K562 (cell line): ENCODE results near the gene UTP4. TPM values are rescaled to one million over a fixed set of nuclear protein-coding genes. Genes with fewer than 3 reads are reported as not detected.

ENCODE experiments used
- ATAC-seq: fragments of 200-7000 bp; cut with Tn5 transposase; 3 replicates; pipeline ENCODE4 v1.9.1; 2020; ENCODE audit warnings: moderate library complexity
- BruUV-seq: library from RNA; stranded (reverse); fragments of 400-500 nt; replicated peaks from 2 replicates; lab custom pipeline; 2021; lab: Mats Ljungman, UMichigan
- CTCF ChIA-PET: fragments of 300-600 bp; formaldehyde crosslinking; extraction: SDS; loops from one replicate; lab custom pipeline; 2021; ENCODE audit warnings: low intra/inter-chr PET ratio; lab: Yijun Ruan, JAX
- POLR2A ChIA-PET: fragments of 300-600, 350-650 bp; sonication (Branson Sonifier 250); formaldehyde crosslinking; extraction: SDS; loops from one replicate; lab custom pipeline; 2021; ENCODE audit warnings: antibody characterized with exemption, inconsistent platforms; lab: Yijun Ruan, JAX
- DNase-seq, 4 experiments: peaks; one replicate each; pipeline versions ENCODE4 v3.0.0 to v3.0.0-alpha.2; 2011 to 2018; ENCODE audit warnings: low spot score in 3 of 4, mixed read lengths in 3 of 4; ENCODE audit errors: extremely low read depth in 1 of 4
- FAIRE-seq: peaks from 2 replicates; lab custom pipeline; 2011; peaks lifted over from hg19 to GRCh38; lab: Jason Lieb, UNC
- H2AFZ ChIP-seq: 2 replicates; pipeline ENCODE4 v1.6.0; 2011; ENCODE audit warnings: low read depth, low read length, control low read depth, inconsistent platforms
- H3K27ac ChIP-seq: fragments of 200-600 bp; 3 replicates; pipeline ENCODE4 v1.8.0; 2011; ENCODE audit warnings: low read depth, mild to moderate bottlenecking, control low read depth, inconsistent platforms, low read length, moderate library complexity, mixed read lengths; ENCODE audit errors: extremely low read depth
- H3K27me3 ChIP-seq, 2 experiments: fragments of 300-600 bp in 1 of 2; 2 replicates in 1 of 2; 3 replicates in 1 of 2; pipeline versions ENCODE4 v1.6.0 to v1.8.0; 2011; ENCODE audit warnings: inconsistent platforms in 2 of 2, low read length in 2 of 2, mild to moderate bottlenecking in 1 of 2, mixed read lengths in 1 of 2, moderate library complexity in 1 of 2; ENCODE audit not compliant: control insufficient read depth in 2 of 2, insufficient read depth in 2 of 2
- H3K36me3 ChIP-seq: fragments of 300-600 bp; 3 replicates; pipeline ENCODE4 v1.8.0; 2011; ENCODE audit warnings: mild to moderate bottlenecking, low read length, inconsistent platforms; ENCODE audit not compliant: control insufficient read depth, insufficient read depth
- H3K4me1 ChIP-seq, 2 experiments: fragments of 200-600 bp in 1 of 2; replicated peaks in 1 of 2; 2 replicates in 1 of 2; 3 replicates in 1 of 2; pipeline versions ENCODE4 v1.5.1 to v1.8.0; 2011; ENCODE audit warnings: inconsistent platforms in 2 of 2, low read length in 2 of 2, mild to moderate bottlenecking in 1 of 2, mixed read lengths in 1 of 2, moderate library complexity in 1 of 2; ENCODE audit not compliant: control insufficient read depth in 2 of 2, insufficient read depth in 2 of 2
- H3K4me2 ChIP-seq: 2 replicates; pipeline ENCODE4 v1.6.1; 2011; ENCODE audit warnings: low read length, control low read depth, inconsistent platforms, mixed read lengths; ENCODE audit not compliant: insufficient read depth
- H3K4me3 ChIP-seq: fragments of 200-600 bp; sonication (generic), shearing (Covaris generic); 2 replicates; pipeline ENCODE4 v1.5.1; 2016; ENCODE audit warnings: control low read depth, inconsistent platforms
- H3K79me2 ChIP-seq: fragments of 200-600 bp; 3 replicates; pipeline ENCODE4 v1.8.0; 2011; ENCODE audit warnings: low read length, inconsistent platforms; ENCODE audit not compliant: control insufficient read depth, insufficient read depth
- H3K9ac ChIP-seq, 2 experiments: 2 replicates each; pipeline versions ENCODE4 v1.6.0 to v1.6.1; 2011; ENCODE audit warnings: low read depth in 2 of 2, low read length in 2 of 2, control low read depth in 1 of 2, inconsistent platforms in 1 of 2, mild to moderate bottlenecking in 1 of 2, mixed read lengths in 1 of 2; ENCODE audit not compliant: insufficient read depth in 1 of 2
- H3K9me1 ChIP-seq: one replicate; pipeline ENCODE4 v1.6.0; 2011; ENCODE audit warnings: inconsistent platforms, mild to moderate bottlenecking, low read length, moderate library complexity; ENCODE audit not compliant: control insufficient read depth, insufficient read depth
- H3K9me3 ChIP-seq: replicated peaks from 2 replicates; pipeline ENCODE4 v1.5.1; 2011; ENCODE audit warnings: low read depth, low read length, inconsistent platforms; ENCODE audit not compliant: control insufficient read depth, insufficient read depth
- H4K20me1 ChIP-seq: replicated peaks from 2 replicates; pipeline ENCODE4 v1.6.1; 2011; ENCODE audit warnings: low read length, inconsistent platforms, mixed read lengths; ENCODE audit not compliant: control insufficient read depth, insufficient read depth
- BRD4 ChIP-seq: fragments of 200-600 bp; sonication (generic); IDR thresholded peaks from 2 replicates; pipeline ENCODE4 v1.6.1; 2017; ENCODE audit warnings: inconsistent platforms
- NEUROD1 ChIP-seq: fragments of 150-350 bp; IDR thresholded peaks from 2 replicates; pipeline ENCODE4 v1.6.1; 2014; ENCODE audit warnings: borderline replicate concordance, low read length, low read depth; ENCODE audit not compliant: partially characterized antibody
- PML ChIP-seq: IDR thresholded peaks from 2 replicates; pipeline ENCODE4 v1.6.1; 2012; ENCODE audit warnings: low read length, inconsistent platforms
- POLR2AphosphoS2 ChIP-seq: IDR thresholded peaks from 2 replicates; pipeline ENCODE4 v1.6.1; 2012; ENCODE audit warnings: low read length, improper control_type of control experiment
- POLR2AphosphoS5 ChIP-seq: IDR thresholded peaks from 2 replicates; pipeline ENCODE4 v1.6.1; 2011; ENCODE audit warnings: mild to moderate bottlenecking, low read depth, low read length, moderate library complexity; ENCODE audit not compliant: control insufficient read depth, insufficient read depth
- SAFB2 ChIP-seq: fragments of 200-400 bp; formaldehyde crosslinking; IDR thresholded peaks from 2 replicates; pipeline ENCODE4 v1.6.1; 2018; ENCODE audit warnings: borderline replicate concordance, low read length, low read depth, moderate library complexity; ENCODE audit not compliant: severe bottlenecking
- SAP30 ChIP-seq: fragments of 200-600 bp; sonication (generic); IDR thresholded peaks from 2 replicates; pipeline ENCODE4 v1.6.1; 2012; ENCODE audit warnings: borderline replicate concordance, low read depth, mild to moderate bottlenecking, moderate library complexity, low read length, control low read depth, inconsistent platforms; ENCODE audit not compliant: insufficient read depth, poor library complexity, severe bottlenecking
- THRB ChIP-seq: fragments of 450-650 bp; formaldehyde crosslinking; conservative IDR thresholded peaks from 2 replicates; pipeline ENCODE4 v1.4.0; 2022; ENCODE audit warnings: mild to moderate bottlenecking, missing genetic modification characterization
- ZBTB7A ChIP-seq: IDR thresholded peaks from 2 replicates; pipeline ENCODE4 v1.6.1; 2011; ENCODE audit warnings: low read depth, mild to moderate bottlenecking, low read length, moderate library complexity, borderline replicate concordance; ENCODE audit not compliant: control insufficient read depth
- ZBTB9 ChIP-seq: fragments of 450-650 bp; formaldehyde crosslinking; IDR thresholded peaks from 2 replicates; pipeline ENCODE4 v1.4.0; 2020; ENCODE audit warnings: mild to moderate bottlenecking, moderate library complexity
- WGBS: fragments of 100-300 bp; shearing (Covaris generic); methylation state at CpG from one replicate; pipeline ENCODE4 v1.1.6; 2016; ENCODE audit warnings: low coverage, mixed read lengths; ENCODE audit not compliant: insufficient coverage; ENCODE audit errors: missing lambda C conversion rate; 5-methylcytosine and 5-hydroxymethylcytosine counted together
- in situ Hi-C: fragments of 300-500 bp; cut with MboI; formaldehyde crosslinking; loops from 4 replicates; pipeline ENCODE4 v1.15.0; 2018; ENCODE audit warnings: inconsistent platforms, mixed read lengths
- intact Hi-C: fragments of 100-400 bp; cut with micrococcal nuclease; formaldehyde crosslinking; loops from 2 replicates; pipeline ENCODE4 v1.14.2; 2022
- polyA plus RNA-seq, 8 experiments: library from polyadenylated mRNA; depleted of rRNA in 4 of 8; stranded (reverse) in 5 of 8; unstranded in 3 of 8; fragments of >200 nt; fragmentation: Nextera tagmentation in 2 of 8; fragmentation: Illumina TruSeq in 1 of 8; extraction: Ambion mirVana in 2 of 8; extraction: Trizol in 1 of 8; gene quantifications; 2 replicates each; pipeline versions ENCODE4 v1.2.1 to v1.2.3, GENCODE V29; 2011 to 2014; ENCODE audit warnings: inconsistent platforms in 1 of 8, missing spikeins in 1 of 8
- total RNA-seq, 7 experiments: library from RNA; depleted of rRNA in 6 of 7; stranded (reverse); fragments of >200 nt in 6 of 7; fragmentation: Illumina TruSeq in 2 of 7; extraction: Trizol in 2 of 7; gene quantifications; 2 replicates each; pipeline versions ENCODE4 v1.2.1 to v1.2.3, GENCODE V29; 2011 to 2021; ENCODE audit warnings: low replicate concordance in 1 of 7

UTP4 gene
- total and polyA plus RNA-seq, 9 of the 15 experiments (the other 6 are each of a cell fraction or from before 2014, with no cell fraction given) = 46.1 to 203 (median 145) TPM

- Histone ChIP-seq H3K4me3 (no peak overlapping the region), H3K27ac (no peak overlapping the region), H3K9ac (no peak overlapping the region), H3K9me1 (no peaks in the 10 kb centered on the region), H3K9me3 (no peaks in the 10 kb centered on the region), H3K27me3 (no peaks in the 10 kb centered on the region), H3K36me3 (peaks cover 50% of the 10 kb centered on the region), H2AFZ (no peak overlapping the region), H3K4me1 (peaks cover 7 to 9% of the 10 kb centered on the region in 2 experiments; a peak in 3 of 5 replicates), H4K20me1 (0 out of 2 replicates have a peak, but pooled peaks cover 3% of the 10 kb centered on the region), H3K79me2 (peaks cover 82% of the 10 kb centered on the region), H3K4me2 (no peak overlapping the region)
- WGBS = 92% methylated on average over 12 of the region's 12 CpGs
- in situ Hi-C loops = no loop called here
- ATAC-seq (no peak), DNase-seq (no peak), FAIRE-seq (no peak)
- BruUV-seq = no TSS peak
- CTCF ChIA-PET = interaction anchor here (0.9 kb wide), 1 partner anchor 281 kb away, joined by 3 read pairs; no protein-coding TSS in a partner anchor
- intact Hi-C loops = loop anchor here (10.0 kb wide), 1 partner anchor 423 kb away; no protein-coding TSS in a partner anchor
- TF ChIP-seq SAFB2 = no peak
- POLR2A ChIA-PET = interaction anchor here (0.6 kb wide), 1 partner anchor 8 kb away, joined by 3 read pairs; no protein-coding TSS in a partner anchor
Measured at GRCh38 chr16:69127966-69128510, 4.4 kb upstream of the UTP4 start.

- 81% methylated on average over 6 of the region's 6 CpGs for WGBS
- FAIRE-seq = no peak
- Histone ChIP-seq H3K4me2 (0 out of 2 replicates have a peak overlapping the region, but pooled peaks have one; percentile 17), H3K27ac (peak overlapping the region; percentile 11; the same call in 1 of the 3 replicates), H3K9me3 (no peaks in the 10 kb centered on the region), H3K79me2 (peaks cover 93% of the 10 kb centered on the region), H3K9ac (peak overlapping the region in 1 of 2 experiments; percentile 99; a peak in 1 of 4 replicates), H3K4me1 (peaks cover 7 to 17% of the 10 kb centered on the region in 2 experiments; a peak in 3 of 5 replicates), H3K4me3 (no peak overlapping the region; the same call in 1 of the 2 replicates), H4K20me1 (0 out of 2 replicates have a peak, but pooled peaks cover 3% of the 10 kb centered on the region), H2AFZ (no peak overlapping the region), H3K27me3 (no peaks in the 10 kb centered on the region), H3K9me1 (no peaks in the 10 kb centered on the region), H3K36me3 (peaks cover 64% of the 10 kb centered on the region)
- intact Hi-C loops (no loop called here), in situ Hi-C loops (no loop called here)
- CTCF ChIA-PET = no interaction called here
- POLR2A ChIA-PET = interaction anchor here (0.9 to 1.2 kb wide), 3 partner anchors 11 to 431 kb away, joined by 3 to 4 read pairs (median 3); no protein-coding TSS in a partner anchor
- DNase-seq = no peak
- no TSS peak for BruUV-seq
- no peak for ATAC-seq
- TF ChIP-seq POLR2AphosphoS2 = peak; percentile 73; the same call in 1 of the 2 replicates
- TF ChIP-seq ZBTB9 (CRISPR knock-in tag) = no peak
- TF ChIP-seq POLR2AphosphoS5 = peak; percentile 27; the same call in 1 of the 2 replicates
- no peak for TF ChIP-seq ZBTB7A
- no peak for TF ChIP-seq BRD4
- no peak for TF ChIP-seq NEUROD1
- 0 out of 2 replicates have a peak, but pooled peaks have one; percentile 12 for TF ChIP-seq THRB
- TF ChIP-seq SAP30 = no peak
- TF ChIP-seq PML = peak; percentile 51; the same call in 1 of the 2 replicates
Measured at GRCh38 chr16:69130461-69130860, 2.0 kb upstream of the UTP4 start.
